ENCODE measurements around the gene GRIK3. TPM values are rescaled to one million over a fixed set of nuclear protein-coding genes. Genes with fewer than 3 reads are reported as not detected.

Gene GRIK3
- total RNA-seq, 2 experiments from 2014 or later = 16.3 to 55.0 TPM

GRCh38 chr1:36908096-36908495 lies 126.2 kb downstream of the GRIK3 start:
- H3K4me3 ChIP-seq (ENCODE audit: low read depth, low read length, poor library complexity, severe bottlenecking) = no peak overlapping the region
- H3K4me2 ChIP-seq (ENCODE audit: low read length) = no peak overlapping the region
- no peak for DNase-seq (ENCODE audit: low spot score)
- peaks cover 43% of the 10 kb centered on the region for H3K4me1 ChIP-seq (ENCODE audit: insufficient read depth, low read length, poor library complexity, severe bottlenecking)
- no peak overlapping the region for H2AFZ ChIP-seq (ENCODE audit: low read length)
- no TSS peak for BruUV-seq (replicated peaks)
- CTCF ChIA-PET (ENCODE audit: unreplicated experiment) = no interaction called here
- H3K9me2 ChIP-seq (ENCODE audit: insufficient read depth, low read length) = no peaks in the 10 kb centered on the region
- TF ChIP-seq CTCF (conservative IDR thresholded peaks at IDR 0.05; ENCODE audit: low read length) = no peak
- no peak for TF ChIP-seq EZH2phosphoT487 (IDR thresholded peaks at IDR 0.05; ENCODE audit: borderline replicate concordance, low read depth, low read length)
- no peak overlapping the region for H3K27ac ChIP-seq (ENCODE audit: low read depth, low read length, poor library complexity, severe bottlenecking)
- no peaks in the 10 kb centered on the region for H3K36me3 ChIP-seq (ENCODE audit: insufficient read depth, low read length)
- POLR2A ChIA-PET = no interaction called here
- H3K79me2 ChIP-seq (ENCODE audit: insufficient read depth, low read depth, low read length) = no peaks in the 10 kb centered on the region
- intact Hi-C loops (cut with micrococcal nuclease; ENCODE audit: unreplicated experiment) = no loop called here
- no peaks in the 10 kb centered on the region for H4K20me1 ChIP-seq (ENCODE audit: insufficient read depth, low read length)
- H3K9me3 ChIP-seq (ENCODE audit: low read length) = no peaks in the 10 kb centered on the region

GRCh38 chr1:36906555-36906954 lies 127.8 kb downstream of the GRIK3 start:
- BruUV-seq (replicated peaks) = no TSS peak
- no peak for DNase-seq (ENCODE audit: low spot score)
- intact Hi-C loops (cut with micrococcal nuclease; ENCODE audit: unreplicated experiment) = no loop called here
- TF ChIP-seq CTCF (conservative IDR thresholded peaks at IDR 0.05; ENCODE audit: low read length) (no peak), EZH2phosphoT487 (IDR thresholded peaks at IDR 0.05; ENCODE audit: borderline replicate concordance, low read depth, low read length) (no peak)
- Histone ChIP-seq H3K9me3 (ENCODE audit: low read length) (peaks cover 9% of the 10 kb centered on the region; the same call in 1 of the 2 replicates), H3K27ac (ENCODE audit: low read depth, low read length, poor library complexity, severe bottlenecking) (no peak overlapping the region), H3K4me1 (ENCODE audit: insufficient read depth, low read length, poor library complexity, severe bottlenecking) (peaks cover 41% of the 10 kb centered on the region), H3K36me3 (ENCODE audit: insufficient read depth, low read length) (peaks cover 5% of the 10 kb centered on the region; the same call in 1 of the 2 replicates), H3K4me3 (ENCODE audit: low read depth, low read length, poor library complexity, severe bottlenecking) (no peak overlapping the region), H3K4me2 (ENCODE audit: low read length) (no peak overlapping the region), H3K9me2 (ENCODE audit: insufficient read depth, low read length) (no peaks in the 10 kb centered on the region), H4K20me1 (ENCODE audit: insufficient read depth, low read length) (no peaks in the 10 kb centered on the region), H3K79me2 (ENCODE audit: insufficient read depth, low read depth, low read length) (no peaks in the 10 kb centered on the region), H2AFZ (ENCODE audit: low read length) (no peak overlapping the region)
- POLR2A ChIA-PET = interaction anchor here (0.6 to 0.7 kb wide), 2 partner anchors 160 to 311 kb away, joined by 3 read pairs; no protein-coding TSS in a partner anchor
- CTCF ChIA-PET (ENCODE audit: unreplicated experiment) = interaction anchor here (0.7 to 1.0 kb wide), 2 partner anchors 18 to 37 kb away, joined by 3 read pairs; no protein-coding TSS in a partner anchor

- DNase-seq (ENCODE audit: low spot score) = no peak
- no peak overlapping the region for H3K27ac ChIP-seq (ENCODE audit: low read depth, low read length, poor library complexity, severe bottlenecking)
- BruUV-seq (replicated peaks) = no TSS peak
- peaks cover 15% of the 10 kb centered on the region; the same call in 1 of the 2 replicates for H3K9me3 ChIP-seq (ENCODE audit: low read length)
- no peaks in the 10 kb centered on the region for H4K20me1 ChIP-seq (ENCODE audit: insufficient read depth, low read length)
- ChIA-PET POLR2A (interaction anchor here (0.6 kb wide), 1 partner anchor 312 kb away, joined by 3 read pairs; no protein-coding TSS in a partner anchor), CTCF (ENCODE audit: unreplicated experiment) (interaction anchor here (0.7 to 1.0 kb wide), 2 partner anchors 19 to 38 kb away, joined by 3 read pairs; no protein-coding TSS in a partner anchor)
- TF ChIP-seq EZH2phosphoT487 (IDR thresholded peaks at IDR 0.05; ENCODE audit: borderline replicate concordance, low read depth, low read length) (no peak), CTCF (conservative IDR thresholded peaks at IDR 0.05; ENCODE audit: low read length) (no peak)
- H3K4me3 ChIP-seq (ENCODE audit: low read depth, low read length, poor library complexity, severe bottlenecking) = no peak overlapping the region
- intact Hi-C loops (cut with micrococcal nuclease; ENCODE audit: unreplicated experiment) = no loop called here
- H3K4me2 ChIP-seq (ENCODE audit: low read length) = no peak overlapping the region
- peaks cover 9% of the 10 kb centered on the region; the same call in 1 of the 2 replicates for H3K36me3 ChIP-seq (ENCODE audit: insufficient read depth, low read length)
- peaks cover 34% of the 10 kb centered on the region for H3K4me1 ChIP-seq (ENCODE audit: insufficient read depth, low read length, poor library complexity, severe bottlenecking)
- no peaks in the 10 kb centered on the region for H3K79me2 ChIP-seq (ENCODE audit: insufficient read depth, low read depth, low read length)
- no peaks in the 10 kb centered on the region for H3K9me2 ChIP-seq (ENCODE audit: insufficient read depth, low read length)
- no peak overlapping the region for H2AFZ ChIP-seq (ENCODE audit: low read length)
These were observed 128.4 kb downstream of the GRIK3 start for GRCh38 chr1:36905941-36906340.

Measured in OCI-LY7 (cell line).